ENCODE measurements around the gene GOLT1B.

DNA sequence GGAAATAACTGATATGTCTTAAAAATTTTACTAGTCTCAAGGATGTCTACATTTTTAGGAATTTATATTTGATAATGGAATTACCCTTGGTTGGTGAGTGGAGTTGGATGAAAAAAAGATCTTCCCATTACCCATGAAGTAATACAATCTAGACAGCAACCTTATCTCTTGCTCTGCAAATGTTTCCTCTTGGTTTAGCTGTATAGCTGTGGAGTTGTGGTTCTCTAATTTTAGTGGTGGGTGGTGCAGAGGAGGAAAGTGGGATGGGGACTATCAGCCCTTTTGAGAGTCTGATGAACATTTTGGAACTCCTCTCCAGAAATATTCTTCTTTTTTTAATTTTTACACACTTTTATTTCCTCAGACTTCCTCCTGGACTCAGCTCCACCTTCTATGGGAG is 41.6 kb downstream of the GOLT1B start:
- TF ChIP-seq CTCF (IDR thresholded peaks at IDR 0.05) (no peak), POLR2A (IDR thresholded peaks at IDR 0.05) (no peak)
